CD4-positive, alpha-beta T cell treated with Interleukin-15 for 4 hours (primary cell): ENCODE measurements around the gene ABHD5.
A peak's percentile ranks its signal among the peaks of the same experiment; 100 is the strongest.
"Not testable (repeated sequence)": the region's sequence is repeated elsewhere in the genome, so short reads cannot be mapped to it uniquely, and the experiment has no call there.

ENCODE experiments used
- DNase-seq: peaks from one replicate; pipeline ENCODE4 v3.0.0-alpha.2; 2020; ENCODE audit warnings: low spot score

The ABHD5 gene

DNA sequence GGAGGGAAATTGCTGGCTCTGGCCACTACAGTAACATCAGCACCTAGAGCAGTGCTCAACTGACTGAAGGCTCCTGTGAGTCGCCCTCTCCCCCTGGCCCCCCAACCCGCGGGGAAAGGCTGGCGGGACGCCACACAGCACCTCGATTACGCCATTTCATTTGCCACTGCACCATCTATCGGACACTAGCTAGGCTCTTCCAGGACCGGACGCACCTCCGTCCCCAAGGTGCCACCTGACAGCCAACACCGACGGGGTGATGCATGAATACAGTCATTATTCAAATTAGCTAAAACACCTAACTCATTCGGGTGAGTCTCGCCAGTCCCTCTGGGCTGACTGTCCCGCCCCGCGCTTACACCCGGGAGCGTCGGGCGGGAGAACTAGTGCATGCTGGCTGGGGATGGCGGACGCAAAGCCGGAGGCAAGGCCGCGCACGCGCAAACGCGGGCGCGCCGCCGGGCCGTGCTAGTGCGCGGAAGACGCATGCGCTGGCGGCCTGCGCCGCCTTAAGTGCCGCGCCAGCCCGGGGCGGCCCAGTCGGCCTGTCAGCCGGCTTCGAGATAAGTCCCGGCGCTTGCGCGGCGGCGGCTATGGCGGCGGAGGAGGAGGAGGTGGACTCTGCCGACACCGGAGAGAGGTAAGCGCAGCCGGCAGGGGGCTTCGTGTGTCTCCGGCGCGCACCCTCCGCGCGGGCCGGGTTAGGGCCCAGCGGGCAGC is at the start of gene ABHD5:
ABHD5 (plus strand) TSS at position 539 of the 720 bp plus-strand sequence; CDS start at position 594, 55 bp downstream.
- DNase-seq: peak; percentile 95

DNA sequence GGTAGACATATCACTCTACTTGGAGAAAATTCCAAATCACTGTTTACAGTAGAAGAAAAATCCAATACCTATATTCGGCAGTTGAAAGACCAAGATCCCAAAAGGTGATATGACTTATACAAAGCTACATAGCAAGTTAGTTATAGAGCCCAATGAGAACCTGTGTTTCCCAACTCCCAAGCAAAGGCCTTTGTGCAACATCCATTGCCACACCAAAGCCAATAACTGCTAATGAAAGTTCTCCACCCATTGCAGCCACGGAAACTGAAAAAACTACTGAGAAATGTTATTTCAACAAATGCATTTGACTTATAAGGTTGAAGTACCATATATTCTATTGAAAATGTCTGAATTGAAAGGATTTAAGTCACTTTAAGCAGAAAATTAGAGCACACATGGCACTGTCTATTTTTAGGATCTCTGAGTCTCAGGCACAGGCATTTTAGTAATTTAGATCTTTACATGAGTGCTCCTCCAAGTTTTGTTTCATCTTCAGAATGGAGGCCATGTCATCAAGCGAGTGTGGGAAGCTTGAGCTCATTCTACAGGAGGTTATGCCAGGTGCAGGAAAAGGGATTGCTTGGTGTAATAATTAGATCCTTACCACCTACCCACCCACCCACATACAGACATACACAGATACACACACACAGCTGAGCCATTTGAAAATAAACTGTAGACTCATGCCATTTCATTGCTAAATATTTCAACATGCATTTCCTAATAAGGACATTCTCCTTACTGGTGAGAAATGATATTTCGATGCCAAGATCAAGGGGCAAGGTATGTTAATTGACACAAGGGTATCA is 49.2 kb upstream of the ABHD5 start:
- DNase-seq: no peak

DNA sequence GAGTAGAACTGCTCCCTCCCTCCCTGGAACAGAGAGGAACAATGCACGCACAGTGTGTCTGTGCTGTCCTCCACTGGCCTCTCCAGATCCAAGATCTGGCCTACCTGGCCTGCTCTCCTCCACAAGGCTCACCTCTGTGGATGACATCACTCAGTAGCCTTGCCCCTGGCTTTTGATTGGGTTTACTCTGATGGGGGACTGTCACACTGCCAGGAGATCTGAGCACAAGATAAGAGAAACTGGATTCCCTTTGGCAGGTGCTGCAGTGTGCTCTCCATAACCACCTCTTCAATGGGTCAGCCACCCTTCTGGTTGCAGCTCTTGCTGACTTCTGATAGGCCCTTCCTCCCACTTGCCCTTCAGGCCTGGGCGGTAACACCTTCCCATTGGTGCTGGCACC is 46.3 kb upstream of the ABHD5 start:
- no peak for DNase-seq

DNA sequence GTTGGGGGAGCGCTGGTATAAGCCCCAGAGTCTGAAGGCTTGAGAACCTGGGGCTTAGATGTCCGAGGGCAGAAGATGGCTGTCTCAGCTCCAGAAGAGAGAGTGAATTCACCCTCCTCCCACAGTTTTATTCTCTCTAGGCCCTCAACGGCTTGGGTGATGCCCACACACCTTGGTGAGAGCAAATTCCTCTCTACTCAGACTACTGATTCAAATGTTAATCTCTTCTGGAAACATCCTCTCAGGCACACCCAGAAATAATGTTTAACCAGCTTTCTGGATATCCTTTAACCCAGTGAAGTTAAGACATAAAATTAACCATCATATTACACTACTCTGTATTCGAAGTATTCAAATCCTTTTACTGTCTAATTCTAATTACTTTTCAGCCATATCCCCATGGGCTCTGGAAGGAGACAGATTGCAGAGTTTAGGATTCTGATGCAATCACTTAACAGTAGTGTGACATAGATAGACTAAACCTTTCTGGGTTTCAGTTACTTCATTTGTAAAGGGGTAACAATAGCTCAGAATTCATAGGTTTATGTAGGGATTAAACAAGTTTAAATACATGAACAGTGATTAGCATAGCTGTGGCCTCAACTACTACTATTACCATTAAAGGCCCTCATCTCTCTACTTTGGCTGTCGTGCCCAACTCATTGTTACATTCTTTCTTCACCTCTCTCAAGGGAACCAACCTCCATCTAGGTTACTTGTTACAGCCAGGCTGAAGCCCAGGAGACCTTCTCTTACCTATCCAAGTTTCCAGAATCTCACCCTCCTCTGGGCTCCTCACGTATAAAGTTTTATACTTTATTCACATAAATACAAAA is 43.2 kb upstream of the ABHD5 start:
- no peak for DNase-seq

DNA sequence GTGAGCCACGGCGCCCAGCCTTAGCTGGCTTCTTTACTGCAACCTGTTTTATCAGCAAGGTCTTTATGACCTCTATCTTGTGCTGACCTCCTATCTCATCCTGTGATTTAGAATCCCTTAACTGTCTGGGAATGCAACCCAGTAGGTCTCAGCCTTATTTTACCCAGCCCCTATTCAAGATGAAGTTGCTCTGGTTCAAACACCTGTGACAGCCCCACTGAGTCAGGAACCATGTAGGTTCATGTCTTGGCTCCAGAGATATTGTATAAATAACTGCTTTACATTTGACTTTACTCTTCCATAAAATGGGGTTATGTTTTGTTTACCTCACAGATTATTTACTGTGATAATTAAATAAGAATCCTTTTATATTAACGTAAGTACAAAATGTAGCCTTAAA is 41.8 kb upstream of the ABHD5 start:
- DNase-seq: no peak

DNA sequence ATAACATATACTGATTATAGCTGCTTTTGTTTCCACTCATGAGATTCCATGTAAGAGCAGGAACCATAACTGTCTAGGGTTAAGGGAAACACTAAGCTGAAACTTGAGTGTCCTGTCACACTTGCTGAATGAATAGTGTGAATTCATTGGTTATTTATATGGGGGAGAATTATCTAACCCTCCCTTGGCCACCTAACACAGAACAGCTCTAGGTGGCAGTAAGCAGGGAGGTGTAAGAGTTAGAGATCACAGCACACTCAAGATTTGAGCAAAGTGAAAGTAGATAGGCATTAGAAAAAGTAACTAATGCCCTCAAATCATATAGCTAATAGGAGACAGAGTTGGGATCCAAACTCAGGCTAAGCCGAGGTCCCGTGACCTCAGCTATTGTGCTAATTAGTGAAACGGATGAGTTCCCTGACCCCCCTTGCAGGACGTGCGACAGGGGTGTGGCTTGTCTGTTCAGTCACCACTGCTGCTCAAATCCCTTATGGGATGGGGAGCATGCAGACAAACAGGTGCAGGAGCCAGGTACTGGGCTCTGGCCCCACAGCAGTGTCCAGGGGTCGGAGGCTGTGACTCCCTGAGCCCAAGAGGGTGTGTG is 41.3 kb upstream of the ABHD5 start:
- no peak for DNase-seq

DNA sequence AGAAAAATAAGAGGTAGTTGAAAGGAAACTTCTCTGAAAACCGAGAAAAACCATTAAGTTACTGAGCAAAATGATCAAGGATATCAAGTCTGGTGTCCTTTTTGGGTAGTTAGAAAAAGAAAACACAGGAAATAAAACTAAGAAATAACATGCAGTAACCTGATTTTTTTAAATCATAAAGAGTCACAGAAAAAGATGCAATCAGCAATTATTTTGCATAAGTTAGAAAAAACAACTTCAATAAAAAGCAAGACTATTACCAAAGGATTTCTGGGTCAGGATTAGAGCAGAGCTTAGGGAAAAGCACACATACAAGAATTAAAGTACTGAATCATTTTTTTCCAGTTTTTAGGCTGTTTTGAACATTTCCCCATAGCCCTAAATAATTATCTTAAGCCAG is 40.4 kb upstream of the ABHD5 start:
- no peak for DNase-seq

DNA sequence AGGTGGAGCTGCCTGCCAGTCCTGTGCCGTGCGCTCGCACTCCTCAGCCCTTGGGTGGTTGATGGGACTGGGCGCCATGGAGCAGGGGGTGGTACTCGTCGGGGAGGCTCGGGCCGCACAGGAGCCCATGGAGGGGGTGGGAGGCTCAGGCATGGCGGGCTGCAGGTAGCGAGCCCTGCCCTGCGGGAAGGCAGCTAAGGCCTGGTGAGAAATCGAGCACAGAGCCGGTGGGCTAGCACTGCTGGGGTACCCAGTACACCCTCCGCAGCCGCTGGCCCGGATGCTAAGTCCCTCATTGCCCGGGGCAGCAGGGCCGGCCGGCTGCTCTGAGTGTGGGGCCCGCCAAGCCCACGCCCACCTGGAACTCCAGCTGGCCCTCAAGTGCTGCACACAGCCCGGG is 34.3 kb upstream of the ABHD5 start:
- DNase-seq: not testable (repeated sequence)

DNA sequence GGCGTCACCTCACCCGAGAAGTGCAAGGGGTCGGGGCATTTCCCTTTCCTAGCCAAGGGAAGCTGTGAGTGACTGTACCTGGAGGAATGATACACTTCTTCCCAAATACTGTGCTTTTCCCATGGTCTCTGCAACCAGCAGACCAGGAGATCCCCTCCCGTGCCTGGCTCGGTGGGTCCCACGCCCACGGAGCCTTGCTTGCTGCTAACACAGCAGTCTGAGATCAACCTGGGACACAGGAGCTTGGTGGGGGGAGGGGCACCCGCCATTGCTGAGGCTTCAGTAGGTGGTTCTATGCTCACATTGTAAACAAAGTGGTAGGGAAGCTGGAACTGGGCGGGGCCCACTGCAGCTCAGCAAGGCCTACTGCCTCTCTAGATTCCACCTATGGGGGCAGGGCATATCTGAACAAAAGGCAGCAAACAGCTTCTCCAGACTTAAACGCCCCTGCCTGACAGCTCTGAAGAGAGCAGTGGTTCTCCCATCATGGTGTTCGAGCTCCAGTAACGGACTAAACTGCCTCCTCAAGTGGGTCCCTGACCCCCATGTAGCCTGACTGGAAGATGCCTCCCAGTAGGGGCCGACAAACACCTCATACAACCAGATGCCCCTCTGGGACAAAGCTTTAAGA is 31.4 kb upstream of the ABHD5 start:
- no peak for DNase-seq

DNA sequence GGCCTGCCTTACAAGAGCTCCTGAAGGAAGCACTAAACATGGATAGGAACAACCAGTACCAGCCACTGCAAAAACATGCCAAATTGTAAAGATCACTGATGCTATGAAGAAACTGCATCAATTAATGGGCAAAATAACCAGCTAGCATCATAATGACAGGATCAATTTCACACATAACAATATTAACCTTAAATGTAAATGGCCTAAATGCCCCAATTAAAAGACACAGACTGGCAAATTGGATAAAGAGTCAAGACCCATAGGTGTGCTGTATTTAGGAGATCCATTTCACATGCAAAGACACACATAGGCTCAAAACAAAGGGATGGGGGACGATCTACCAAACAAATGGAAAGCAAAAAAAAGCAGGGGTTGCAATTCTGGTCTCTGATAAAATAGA is 29.4 kb upstream of the ABHD5 start:
- not testable (repeated sequence) for DNase-seq

DNA sequence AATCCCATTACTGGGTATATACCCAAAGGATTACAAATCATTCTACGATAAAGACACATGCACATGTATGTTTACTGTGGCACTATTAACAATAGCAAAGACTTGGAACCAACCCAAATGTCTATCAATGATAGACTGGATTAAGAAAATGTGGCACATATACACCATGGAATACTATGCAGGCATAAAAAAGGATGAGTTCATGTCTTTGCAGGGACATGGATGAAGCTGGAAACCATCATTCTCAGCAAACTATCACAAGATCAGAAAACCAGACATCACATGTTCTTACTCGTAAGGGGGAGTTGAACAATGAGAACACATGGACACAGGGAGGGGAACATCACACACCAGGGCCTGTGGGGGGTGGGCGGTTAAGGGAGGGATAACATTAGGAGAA is 25.7 kb upstream of the ABHD5 start:
- not testable (repeated sequence) for DNase-seq

DNA sequence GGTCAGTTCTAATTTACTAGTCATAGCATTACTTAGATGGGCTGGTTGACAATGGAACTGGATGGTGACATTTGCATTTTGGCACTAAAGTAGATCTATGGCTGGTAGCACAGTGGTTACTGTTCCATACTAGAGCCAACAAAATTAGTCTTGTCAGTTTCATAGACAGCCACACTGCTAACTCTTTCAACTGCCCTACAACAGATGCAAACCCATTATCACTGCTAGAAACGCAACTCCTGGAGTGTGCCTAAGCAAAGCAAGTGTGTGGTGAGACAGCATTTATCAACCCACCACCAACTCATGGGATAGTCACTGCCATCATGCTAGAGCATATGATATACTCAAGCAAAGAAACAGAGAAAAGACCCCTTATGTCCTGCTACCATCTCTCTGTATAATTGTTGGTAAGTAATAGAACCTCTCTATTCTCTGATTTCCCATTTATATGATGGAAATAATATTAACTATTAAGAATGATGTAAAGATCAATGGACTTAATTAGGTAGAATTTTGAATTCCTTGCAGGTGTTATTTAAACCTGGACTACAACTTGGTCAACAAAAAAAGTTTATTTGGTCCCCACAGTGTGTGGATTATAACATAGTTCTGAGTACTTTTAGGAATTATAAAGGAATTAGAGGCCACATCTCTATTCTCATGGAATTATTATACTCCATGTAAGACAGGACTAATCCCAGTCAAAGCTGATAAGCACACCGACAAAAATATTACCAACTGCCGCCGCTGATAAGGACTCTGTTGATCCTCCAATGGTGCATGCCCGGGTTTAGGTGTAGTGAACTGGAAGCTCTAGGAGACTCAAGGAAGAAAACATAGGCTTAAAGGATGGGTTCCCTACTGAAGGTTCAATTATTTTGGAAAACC is 19.9 kb upstream of the ABHD5 start:
- DNase-seq: no peak

DNA sequence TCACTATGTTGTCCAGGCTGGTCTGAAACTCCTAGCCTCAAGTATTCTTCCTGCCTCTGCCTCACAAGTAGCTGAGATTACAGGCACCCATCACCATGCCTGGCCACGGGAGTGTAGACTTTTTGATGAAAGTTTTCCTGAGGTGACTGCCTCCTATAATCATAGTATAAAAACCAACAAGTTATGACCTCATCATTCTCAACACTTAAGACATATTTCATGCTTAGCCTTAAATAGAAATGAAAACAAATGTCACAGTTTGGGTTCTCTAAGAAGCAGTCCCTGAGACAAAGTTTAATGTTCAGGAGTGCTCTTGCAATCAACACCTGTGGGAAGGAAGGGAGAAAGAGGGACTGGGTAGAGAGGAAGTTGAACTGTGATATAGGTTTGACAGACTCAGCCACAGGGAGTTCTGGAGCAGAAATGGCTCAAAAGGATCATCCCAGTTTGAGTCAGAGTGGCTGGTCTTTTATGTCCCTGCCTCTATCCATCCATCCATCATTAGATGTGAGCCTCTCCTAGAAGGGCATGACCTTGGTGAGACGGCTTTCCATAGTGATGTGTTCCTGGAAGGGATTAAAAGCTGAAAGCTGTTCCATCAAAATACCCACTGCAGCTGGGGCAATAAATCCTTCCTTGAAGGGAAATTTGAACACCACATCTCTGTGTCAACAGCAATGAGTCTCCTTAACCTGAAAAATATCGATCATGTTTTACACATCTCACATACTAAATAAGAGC is 16.2 kb upstream of the ABHD5 start:
- DNase-seq: no peak

DNA sequence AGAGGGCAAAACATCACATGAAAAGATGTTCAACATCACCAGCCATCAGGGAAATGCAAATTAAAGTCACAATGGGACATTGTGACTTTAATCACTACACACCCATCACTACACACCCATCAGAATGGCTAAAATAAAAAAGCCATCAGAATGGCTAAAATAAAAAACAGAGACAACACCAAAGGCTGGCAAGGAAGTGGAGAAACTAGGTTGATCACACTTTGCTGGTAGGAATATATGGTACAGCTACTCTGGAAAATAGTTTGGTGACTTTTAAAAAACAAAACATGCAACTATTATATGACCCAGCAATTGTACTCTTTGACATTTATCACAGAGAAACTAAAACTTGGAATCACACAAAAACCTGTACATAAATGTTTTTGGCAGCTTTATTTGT is 15.1 kb upstream of the ABHD5 start:
- no peak for DNase-seq

DNA sequence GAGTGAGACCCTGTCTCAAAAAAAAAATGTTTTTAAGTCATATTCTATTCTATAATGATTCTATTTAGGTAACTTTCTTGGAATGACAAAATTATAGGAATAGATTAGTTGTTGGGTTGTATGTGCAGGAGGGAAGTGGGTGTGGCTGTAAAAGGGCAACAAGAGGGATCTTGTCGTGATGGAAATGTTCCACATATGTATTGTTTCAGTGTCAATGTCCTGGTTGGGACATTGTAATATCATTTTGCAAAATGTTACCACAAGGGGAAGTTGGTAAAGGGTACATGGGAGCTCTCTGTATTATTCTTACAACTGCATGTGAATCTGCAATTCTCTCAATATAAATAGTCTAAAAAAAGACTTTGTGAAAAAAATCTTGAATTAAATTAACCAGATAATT is 14.3 kb upstream of the ABHD5 start:
- no peak for DNase-seq

DNA sequence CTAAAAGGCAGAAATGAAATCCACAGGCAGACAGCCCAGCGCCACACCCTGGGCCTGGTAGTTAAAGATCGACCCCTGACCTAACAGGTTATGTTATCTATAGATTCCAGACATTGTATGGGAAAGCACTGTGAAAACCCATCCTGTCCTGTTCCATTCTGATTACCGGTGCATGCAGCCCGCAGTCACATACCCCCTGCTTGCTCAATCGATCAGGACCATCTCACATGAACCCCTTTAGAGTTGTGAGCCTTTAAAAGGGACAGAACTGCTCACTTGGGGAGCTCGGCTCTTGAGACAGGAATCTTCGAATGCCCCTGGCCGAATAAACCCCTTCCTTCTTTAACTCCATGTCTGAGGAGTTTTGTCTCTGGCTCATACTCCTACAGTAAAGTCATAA is 12.4 kb upstream of the ABHD5 start:
- DNase-seq: not testable (repeated sequence)

DNA sequence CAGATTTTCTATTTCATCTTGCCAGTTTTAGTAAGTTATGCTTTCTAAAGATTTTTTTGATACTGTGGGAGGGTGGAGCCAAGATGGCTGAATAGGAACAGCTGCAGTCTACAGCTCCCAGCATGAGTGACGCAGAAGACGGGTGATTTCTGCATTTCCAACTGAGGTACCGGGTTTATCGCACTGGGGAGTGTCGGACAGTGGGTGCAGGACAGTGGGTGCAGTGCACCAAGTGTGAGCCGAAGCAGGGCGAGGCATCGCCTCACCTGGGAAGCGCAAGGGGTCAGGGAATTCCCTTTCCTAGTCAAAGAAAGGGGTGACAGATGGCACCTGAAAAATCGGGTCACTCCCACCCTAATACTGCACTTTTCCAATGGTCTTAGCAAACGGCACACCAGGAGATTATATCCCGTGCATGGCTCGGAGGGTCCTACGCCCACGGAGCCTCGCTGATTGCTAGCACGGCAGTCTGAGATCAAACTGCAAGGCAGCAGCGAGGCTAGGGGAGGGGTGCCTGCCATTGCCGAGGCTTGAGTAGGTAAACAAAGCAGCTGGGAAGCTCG is 11.8 kb upstream of the ABHD5 start:
- not testable (repeated sequence) for DNase-seq

DNA sequence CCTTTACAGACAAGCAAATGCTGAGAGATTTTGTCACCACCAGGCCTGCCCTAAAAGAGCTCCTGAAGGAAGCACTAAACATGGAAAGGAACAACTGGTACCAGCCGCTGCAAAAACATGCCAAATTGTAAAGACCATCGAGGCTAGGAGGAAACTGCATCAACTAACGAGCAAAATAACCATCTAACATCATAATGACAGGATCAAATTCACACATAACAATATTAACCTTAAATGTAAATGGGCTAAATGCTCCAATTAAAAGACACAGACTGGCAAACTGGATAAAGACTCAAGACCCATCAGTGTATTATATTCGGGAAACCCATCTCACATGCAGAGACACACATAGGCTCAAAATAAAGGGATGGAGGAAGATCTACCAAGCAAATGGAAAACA is 9.9 kb upstream of the ABHD5 start:
- not testable (repeated sequence) for DNase-seq

DNA sequence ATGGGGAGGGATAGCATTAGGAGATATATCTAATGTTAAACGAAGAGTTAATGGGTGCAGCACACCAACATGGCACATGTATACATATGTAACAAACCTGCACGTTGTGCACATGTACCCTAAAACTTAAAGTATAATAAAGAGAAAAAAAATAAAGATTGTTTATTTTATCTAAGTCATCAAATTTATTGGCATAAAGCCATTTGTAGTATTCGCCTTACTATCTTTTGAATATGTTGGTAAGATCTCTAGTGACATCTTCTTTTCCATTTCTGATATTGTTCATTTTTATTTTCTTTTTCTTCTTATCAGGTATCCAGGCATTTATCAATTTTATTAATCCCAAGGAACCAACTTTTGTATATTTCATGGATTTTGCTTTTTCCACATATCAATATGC is 5.8 kb upstream of the ABHD5 start:
- no peak for DNase-seq

DNA sequence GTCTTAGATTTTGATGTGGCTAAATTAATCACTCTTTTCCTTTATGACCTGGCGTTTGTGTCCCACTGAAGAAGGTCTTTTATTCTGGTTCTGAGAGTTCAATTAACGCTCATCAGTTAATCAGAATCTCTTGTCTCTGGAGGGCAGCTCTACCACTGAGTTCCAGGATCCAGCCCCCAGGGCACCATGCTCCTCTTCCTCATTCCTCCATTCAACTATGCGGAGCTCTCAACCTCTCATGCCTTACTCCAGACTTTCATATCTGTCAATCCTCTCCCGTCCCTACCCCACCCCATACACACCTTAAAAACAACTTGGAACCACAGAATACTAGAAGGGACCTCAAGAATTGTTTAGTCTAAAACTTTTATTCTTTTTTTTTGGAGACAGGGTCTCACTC is 4.8 kb upstream of the ABHD5 start:
- DNase-seq: no peak
